Adipose tissue (tissue), 3 donors: Measurements from ENCODE around the gene FNDC3B. TPM values are rescaled to one million over a fixed set of nuclear protein-coding genes. Genes with fewer than 3 reads are reported as not detected.
"Not testable (repeated sequence)": the region's sequence is repeated elsewhere in the genome, so short reads cannot be mapped to it uniquely, and the experiment has no call there.

ENCODE experiments used
- H3K27ac ChIP-seq: one replicate; pipeline ENCODE4 v1.5.1; 2013; ENCODE audit warnings: low read depth, low read length
- WGBS, 3 donors: extraction: QIAGEN DNeasy Blood & Tissue Kit; methylation state at CpG; one replicate each; pipeline ENCODE4 v1.1.7; 2013; 5-methylcytosine and 5-hydroxymethylcytosine counted together
- polyA plus RNA-seq, 3 donors: library from polyadenylated mRNA; stranded (reverse); fragments of 200-250 nt; gene quantifications; one replicate each; pipeline ENCODE4 v1.2.3, GENCODE V29; 2013
- donor health status: healthy with polysubstance abuse.
- donor health status: Bipolar disorder and iron deficiency.
- donor health status: healthy.

Gene FNDC3B
- polyA plus RNA-seq, 3 donors: 12.9 to 31.8 (median 29.6) TPM

GRCh38 chr3:172082820-172083513 is 43.6 kb downstream of the FNDC3B start:
- 75 to 94% (median 92%) methylated on average over 5 of the region's 5 CpGs for WGBS, 3 donors
- no peak overlapping the region for H3K27ac ChIP-seq

- WGBS, 3 donors: 81 to 95% (median 91%) methylated on average over 8 of the region's 8 CpGs
- no peak overlapping the region for H3K27ac ChIP-seq
These were observed 44.6 kb downstream of the FNDC3B start for GRCh38 chr3:172083995-172084409.

DNA sequence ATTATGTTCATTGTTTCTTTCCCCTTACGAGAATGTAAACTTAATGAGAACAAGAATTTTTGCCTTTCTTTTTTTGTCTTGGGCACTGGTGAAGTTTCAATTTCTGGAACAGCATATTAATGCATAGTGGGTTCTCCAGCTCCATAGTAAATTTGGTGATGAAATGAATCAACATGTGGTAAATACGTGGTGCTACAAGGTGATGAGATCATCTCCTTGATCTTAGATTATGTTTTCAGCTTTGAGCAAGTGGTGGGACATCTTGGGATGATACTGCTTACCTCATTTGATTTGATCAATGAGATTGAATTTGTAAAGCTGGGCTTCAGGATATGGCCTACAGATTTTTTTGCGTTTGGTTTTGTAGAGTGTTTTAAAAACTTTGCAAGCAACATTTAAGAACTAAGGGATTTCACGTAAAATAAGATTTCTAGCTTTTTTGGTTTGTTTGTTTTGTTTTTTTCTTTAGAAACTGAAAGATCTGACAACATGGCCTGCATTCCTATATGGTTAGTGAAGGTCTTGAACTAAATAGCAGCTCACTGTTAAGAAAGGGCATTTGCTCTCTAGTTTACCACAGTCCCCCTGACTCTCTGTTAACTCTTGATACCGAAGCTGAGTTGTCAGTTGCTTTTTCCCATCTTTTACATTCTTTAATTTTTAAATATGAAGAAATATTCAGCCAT is 45.6 kb downstream of the FNDC3B start:
- no peak overlapping the region for H3K27ac ChIP-seq
- 84 to 87% (median 86%) methylated on average over 5 of the region's 5 CpGs for WGBS, 3 donors

- WGBS, 3 donors: 83 to 91% (median 87%) methylated on average over 2 of the region's 2 CpGs
- no peak overlapping the region for H3K27ac ChIP-seq
These were observed 46.1 kb downstream of the FNDC3B start for GRCh38 chr3:172085557-172085895.

DNA sequence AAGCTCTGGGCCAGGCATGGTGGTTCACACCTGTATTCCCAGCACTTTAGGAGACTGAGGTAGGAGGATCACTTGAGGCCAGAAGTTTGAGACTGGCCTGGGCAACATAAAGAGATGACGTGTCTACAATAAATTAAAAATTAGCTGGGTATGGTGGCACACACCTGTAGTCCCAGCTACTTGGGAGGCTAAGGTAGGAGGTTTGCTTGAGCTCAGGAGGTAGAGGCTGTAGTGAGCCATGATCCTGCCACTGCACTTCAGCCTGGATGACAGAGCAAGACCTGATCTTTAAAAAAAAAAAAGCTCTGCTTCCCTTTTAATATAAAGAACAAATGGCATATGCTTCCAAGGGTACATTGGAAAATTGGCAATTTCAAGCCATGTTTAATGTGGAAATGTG is 46.7 kb downstream of the FNDC3B start:
- H3K27ac ChIP-seq: no peak overlapping the region
- 93 to 97% (median 97%) methylated on average over 1 of the region's 1 CpG for WGBS, 3 donors

GRCh38 chr3:172087198-172087597 is 47.8 kb downstream of the FNDC3B start:
- no peak overlapping the region for H3K27ac ChIP-seq
- whole genome bisulfite sequencing, 3 donors: 58 to 78% (median 72%) methylated on average over 4 of the region's 4 CpGs

GRCh38 chr3:172087602-172088580 is 48.5 kb downstream of the FNDC3B start:
- 60 to 71% (median 69%) methylated on average over 7 of the region's 7 CpGs for WGBS, 3 donors
- H3K27ac ChIP-seq: no peak overlapping the region

- WGBS, 3 donors: 45 to 91% (median 48%) methylated on average over 4 of the region's 4 CpGs
- H3K27ac ChIP-seq: no peak overlapping the region
These were observed 49.9 kb downstream of the FNDC3B start for GRCh38 chr3:172089250-172089649.

DNA sequence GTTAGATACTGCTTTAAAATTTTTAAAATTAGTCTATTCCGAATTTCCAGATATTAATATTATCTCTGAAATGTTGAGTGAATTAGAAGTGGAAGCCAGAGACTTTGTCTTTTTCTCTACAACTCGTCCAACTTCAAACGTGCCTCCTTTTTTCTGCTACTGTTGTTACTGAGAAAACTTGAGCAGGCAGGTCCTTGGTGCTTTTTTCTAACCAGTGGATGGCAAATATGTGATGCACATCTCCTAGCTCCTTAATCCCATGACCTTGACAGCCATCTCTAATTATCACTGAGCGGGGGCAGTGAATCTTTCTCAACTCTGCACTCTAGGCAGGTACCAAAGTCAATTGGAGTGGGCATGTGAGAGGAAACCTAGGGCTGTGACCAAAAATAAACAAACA is 50.7 kb downstream of the FNDC3B start:
- no peak overlapping the region for H3K27ac ChIP-seq
- WGBS, 3 donors: 69 to 85% (median 77%) methylated on average over 4 of the region's 4 CpGs

- WGBS, 3 donors: 90 to 97% (median 96%) methylated on average over 5 of the region's 5 CpGs
- H3K27ac ChIP-seq: no peak overlapping the region
These were observed 53.3 kb downstream of the FNDC3B start for GRCh38 chr3:172092658-172093057.

GRCh38 chr3:172093581-172094443 is 54.4 kb downstream of the FNDC3B start:
- H3K27ac ChIP-seq: not testable (repeated sequence)
- WGBS, 3 donors: 84 to 94% (median 92%) methylated on average over 9 to 11 of the region's 13 CpGs

DNA sequence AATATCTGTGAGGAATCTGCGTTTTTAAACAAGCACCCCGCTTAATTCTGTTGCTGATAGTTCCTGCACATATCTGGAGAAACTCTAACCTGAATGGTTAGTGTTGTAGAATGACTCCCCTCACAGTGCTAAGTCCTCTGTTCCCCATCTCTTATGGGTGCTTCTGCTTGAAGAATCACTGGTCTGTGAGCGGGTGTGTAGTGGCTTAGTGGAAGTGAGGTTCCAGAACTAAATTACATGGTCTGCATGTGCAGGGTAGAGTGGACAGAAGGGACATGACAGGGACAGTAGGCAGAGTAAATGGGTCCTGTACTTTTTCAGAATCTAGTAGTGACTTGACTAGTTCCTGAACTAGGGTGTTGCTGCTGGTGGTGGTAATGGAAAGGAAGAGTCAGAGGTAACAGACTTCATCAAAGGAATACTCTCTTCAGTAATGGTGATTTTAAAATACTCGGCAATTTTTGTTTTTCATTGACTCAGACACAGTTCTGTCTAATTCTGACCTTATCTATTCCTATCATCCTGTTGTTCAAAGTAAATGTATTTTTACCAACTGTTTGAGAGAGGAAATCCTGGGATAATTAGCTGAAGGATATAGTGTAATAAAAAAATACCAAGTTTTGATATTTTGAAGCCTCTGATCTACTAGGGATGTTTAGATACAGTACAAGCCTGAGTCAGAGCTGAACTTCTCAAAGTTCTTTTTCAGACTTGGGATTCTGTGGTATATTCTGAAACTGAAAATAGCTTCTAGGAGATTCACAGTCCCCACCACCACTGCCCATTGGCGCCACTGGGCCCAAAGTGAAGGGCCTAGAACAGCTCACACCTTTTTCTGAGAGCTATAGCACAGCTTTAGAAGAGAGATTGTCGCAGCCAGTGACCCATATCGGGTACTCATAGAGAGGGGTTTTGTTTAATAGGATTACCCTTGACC is 55.5 kb downstream of the FNDC3B start:
- 86 to 90% (median 87%) methylated on average over 7 of the region's 7 CpGs for WGBS, 3 donors
- H3K27ac ChIP-seq: no peak overlapping the region

DNA sequence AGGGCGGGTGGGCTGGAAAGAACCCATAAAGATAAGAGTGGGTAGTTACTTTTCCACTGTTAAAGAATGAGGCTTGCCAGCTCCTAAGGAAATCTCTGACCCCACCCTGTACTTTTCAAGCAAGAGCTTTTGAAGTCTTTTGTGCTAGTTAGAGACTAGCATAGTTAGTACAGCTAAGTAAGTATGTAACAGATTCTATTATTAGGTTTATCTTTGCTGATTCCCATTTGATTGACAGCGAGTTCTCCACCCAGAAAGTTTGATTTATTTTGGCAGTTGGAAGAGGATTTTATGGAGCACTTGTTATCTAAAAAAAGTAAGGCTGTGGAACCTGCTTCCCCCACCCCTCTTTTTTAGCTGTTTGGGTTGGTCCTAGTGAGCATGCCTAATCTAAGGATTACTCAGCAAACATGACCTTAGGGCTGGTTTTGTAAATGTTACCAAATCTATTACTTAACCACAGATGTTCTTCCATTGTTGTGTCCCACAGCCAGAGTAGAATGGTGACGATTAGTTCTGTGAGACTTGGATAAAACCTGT is 57.6 kb downstream of the FNDC3B start:
- H3K27ac ChIP-seq: peak overlapping the region; percentile 42
- 31 to 50% (median 49%) methylated on average over 3 of the region's 3 CpGs for WGBS, 3 donors

DNA sequence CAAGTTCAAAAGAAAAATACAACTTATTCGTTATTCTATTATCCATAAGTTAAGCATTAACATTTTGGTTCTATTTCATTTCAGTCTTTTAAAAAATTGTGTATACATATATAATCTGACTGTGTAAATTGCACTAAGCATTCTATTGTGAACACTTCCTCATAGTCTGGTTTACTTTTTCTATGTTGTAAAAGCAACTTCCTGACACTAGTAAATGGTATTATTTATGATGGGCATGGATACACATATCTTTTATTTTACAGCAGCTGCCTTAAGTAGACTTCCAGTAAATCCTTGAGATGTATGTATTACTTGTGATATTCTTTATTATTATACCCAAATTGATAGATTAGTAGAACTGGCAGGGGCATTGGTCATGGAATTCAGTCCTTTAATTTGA is 58.2 kb downstream of the FNDC3B start:
- WGBS, 3 donors: 49 to 92% (median 85%) methylated on average over 1 of the region's 1 CpG
- no peak overlapping the region for H3K27ac ChIP-seq

GRCh38 chr3:172098698-172099494 is 59.5 kb downstream of the FNDC3B start:
- WGBS, 3 donors: 48 to 82% (median 73%) methylated on average over 9 of the region's 9 CpGs
- no peak overlapping the region for H3K27ac ChIP-seq

DNA sequence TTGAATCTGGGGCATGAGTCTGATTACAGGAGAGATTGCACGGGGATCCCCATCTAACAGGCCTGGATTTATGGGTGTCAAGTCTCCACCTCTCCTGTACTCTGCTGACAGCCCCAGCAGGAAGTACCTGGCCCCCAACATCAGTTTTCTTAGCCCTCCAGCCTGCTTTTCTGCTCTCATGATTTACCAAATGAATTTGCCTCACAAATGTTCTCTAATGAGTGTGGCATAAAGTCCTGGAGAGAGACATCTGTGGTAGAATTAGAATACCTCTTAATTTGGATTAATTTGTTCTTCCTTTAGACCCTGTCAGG is 60.1 kb downstream of the FNDC3B start:
- no peak overlapping the region for H3K27ac ChIP-seq
- 17 to 57% (median 41%) methylated on average over 1 of the region's 1 CpG for WGBS, 3 donors
